SJSA1 (cell line): ENCODE data around the gene HIPK2. TPM values are rescaled to one million over a fixed set of nuclear protein-coding genes. Genes with fewer than 3 reads are reported as not detected.

Experiments used
- DNase-seq, 2 experiments: peaks; one replicate each; pipeline ENCODE4 v3.0.0-alpha.2; 2015 to 2020; ENCODE audit warnings: low spot score in 2 of 2, low read depth in 1 of 2
- H3K27ac ChIP-seq: fragments of 250-450 bp; sonication (Bioruptor Pico); 2 replicates; pipeline ENCODE4 v1.5.1; 2020; ENCODE audit warnings: mild to moderate bottlenecking, moderate library complexity
- H3K27me3 ChIP-seq: fragments of 250-450 bp; sonication (Bioruptor Pico); replicated peaks from 2 replicates; pipeline ENCODE4 v1.5.1; 2020; ENCODE audit warnings: mild to moderate bottlenecking, moderate library complexity
- H3K36me3 ChIP-seq: fragments of 250-450 bp; sonication (Bioruptor Pico); 2 replicates; pipeline ENCODE4 v1.5.1; 2020; ENCODE audit warnings: mild to moderate bottlenecking
- H3K4me1 ChIP-seq: fragments of 250-450 bp; sonication (Bioruptor Pico); replicated peaks from 2 replicates; pipeline ENCODE4 v1.6.1; 2021; ENCODE audit warnings: mild to moderate bottlenecking
- H3K4me3 ChIP-seq: fragments of 250-450 bp; sonication (Bioruptor Pico); 2 replicates; pipeline ENCODE4 v1.5.1; 2020; ENCODE audit warnings: mild to moderate bottlenecking
- H3K9me3 ChIP-seq: fragments of 250-450 bp; sonication (Bioruptor Pico); replicated peaks from 2 replicates; pipeline ENCODE4 v1.5.1; 2020; ENCODE audit warnings: mild to moderate bottlenecking
- total RNA-seq: library from RNA; depleted of rRNA; stranded (reverse); fragments of >200 nt; shearing (Covaris generic); gene quantifications from 2 replicates; pipeline ENCODE4 v1.2.3, GENCODE V29; 2014

HIPK2 gene
- total RNA-seq, 1 experiment from 2014 or later: 10.9 TPM

GRCh38 chr7:139650429-139651100 lies 127.2 kb downstream of the HIPK2 start:
- no peak for DNase-seq
- H3K27me3 ChIP-seq: no peaks in the 10 kb centered on the region
- no peak overlapping the region for H3K4me3 ChIP-seq
- no peak overlapping the region for H3K27ac ChIP-seq
- no peaks in the 10 kb centered on the region for H3K9me3 ChIP-seq
- H3K36me3 ChIP-seq: peaks cover 14% of the 10 kb centered on the region; the same call in 1 of the 2 replicates
- peaks cover 41% of the 10 kb centered on the region for H3K4me1 ChIP-seq

GRCh38 chr7:139648941-139649425 lies 128.8 kb downstream of the HIPK2 start:
- Histone ChIP-seq H3K27me3 (no peaks in the 10 kb centered on the region), H3K36me3 (peaks cover 15% of the 10 kb centered on the region; the same call in 1 of the 2 replicates), H3K4me1 (peaks cover 26% of the 10 kb centered on the region), H3K4me3 (no peak overlapping the region), H3K9me3 (no peaks in the 10 kb centered on the region), H3K27ac (no peak overlapping the region)
- DNase-seq: no peak

- Histone ChIP-seq H3K9me3 (no peaks in the 10 kb centered on the region), H3K36me3 (peaks cover 16% of the 10 kb centered on the region; the same call in 1 of the 2 replicates), H3K4me3 (no peak overlapping the region), H3K27ac (no peak overlapping the region), H3K27me3 (no peaks in the 10 kb centered on the region), H3K4me1 (peaks cover 25% of the 10 kb centered on the region)
- no peak for DNase-seq
These were observed 129.4 kb downstream of the HIPK2 start for GRCh38 chr7:139648391-139648861.

GRCh38 chr7:139647814-139648390 lies 129.9 kb downstream of the HIPK2 start:
- no peak for DNase-seq
- H3K4me3 ChIP-seq: no peak overlapping the region

GRCh38 chr7:139647085-139647484 lies 130.7 kb downstream of the HIPK2 start:
- Histone ChIP-seq H3K4me1 (peaks cover 15% of the 10 kb centered on the region), H3K9me3 (no peaks in the 10 kb centered on the region), H3K27ac (no peak overlapping the region), H3K27me3 (no peaks in the 10 kb centered on the region), H3K4me3 (no peak overlapping the region), H3K36me3 (peaks cover 15% of the 10 kb centered on the region; the same call in 1 of the 2 replicates)
- no peak for DNase-seq

More at GRCh38 chr7:139647814-139648390, 129.9 kb downstream of the HIPK2 start:
- H3K36me3 ChIP-seq: peaks cover 21% of the 10 kb centered on the region; the same call in 1 of the 2 replicates
- no peaks in the 10 kb centered on the region for H3K9me3 ChIP-seq
- peaks cover 22% of the 10 kb centered on the region for H3K4me1 ChIP-seq
- no peak overlapping the region for H3K27ac ChIP-seq
- H3K27me3 ChIP-seq: no peaks in the 10 kb centered on the region

- H3K36me3 ChIP-seq: peaks cover 15% of the 10 kb centered on the region; the same call in 1 of the 2 replicates
- no peak overlapping the region for H3K4me3 ChIP-seq
- H3K27ac ChIP-seq: no peak overlapping the region
- no peaks in the 10 kb centered on the region for H3K9me3 ChIP-seq
- DNase-seq: no peak
- H3K4me1 ChIP-seq: peaks cover 10% of the 10 kb centered on the region
- no peaks in the 10 kb centered on the region for H3K27me3 ChIP-seq
These were observed 131.2 kb downstream of the HIPK2 start for GRCh38 chr7:139646566-139646965.

GRCh38 chr7:139645572-139646523 lies 131.9 kb downstream of the HIPK2 start:
- peak; percentile 58 to 84 for DNase-seq
- peaks cover 15% of the 10 kb centered on the region; the same call in 1 of the 2 replicates for H3K36me3 ChIP-seq
- no peak overlapping the region for H3K27ac ChIP-seq
- H3K9me3 ChIP-seq: no peaks in the 10 kb centered on the region
- H3K4me3 ChIP-seq: no peak overlapping the region
- H3K27me3 ChIP-seq: no peaks in the 10 kb centered on the region
- peaks cover 4% of the 10 kb centered on the region; the same call in 1 of the 2 replicates for H3K4me1 ChIP-seq

- no peak for DNase-seq
- Histone ChIP-seq H3K36me3 (peaks cover 21% of the 10 kb centered on the region), H3K27ac (no peak overlapping the region), H3K4me1 (peaks cover 4% of the 10 kb centered on the region; the same call in 1 of the 2 replicates), H3K9me3 (no peaks in the 10 kb centered on the region), H3K4me3 (no peak overlapping the region), H3K27me3 (no peaks in the 10 kb centered on the region)
These were observed 133.7 kb downstream of the HIPK2 start for GRCh38 chr7:139643951-139644585.

- Histone ChIP-seq H3K27ac (no peak overlapping the region), H3K4me3 (no peak overlapping the region), H3K27me3 (no peaks in the 10 kb centered on the region), H3K4me1 (0 out of 2 replicates have a peak, but pooled peaks cover 3% of the 10 kb centered on the region), H3K9me3 (no peaks in the 10 kb centered on the region), H3K36me3 (peaks cover 21% of the 10 kb centered on the region)
- DNase-seq: no peak
These were observed 135.5 kb downstream of the HIPK2 start for GRCh38 chr7:139642283-139642682.

- Histone ChIP-seq H3K27ac (no peak overlapping the region), H3K4me3 (no peak overlapping the region), H3K27me3 (no peaks in the 10 kb centered on the region), H3K9me3 (no peaks in the 10 kb centered on the region), H3K36me3 (peaks cover 21% of the 10 kb centered on the region), H3K4me1 (no peaks in the 10 kb centered on the region)
- no peak for DNase-seq
These were observed 136.3 kb downstream of the HIPK2 start for GRCh38 chr7:139641337-139641992.

GRCh38 chr7:139640681-139641080 lies 137.1 kb downstream of the HIPK2 start:
- no peaks in the 10 kb centered on the region for H3K27me3 ChIP-seq
- H3K4me3 ChIP-seq: no peak overlapping the region
- no peak for DNase-seq
- no peaks in the 10 kb centered on the region for H3K4me1 ChIP-seq
- peaks cover 20% of the 10 kb centered on the region for H3K36me3 ChIP-seq
- no peak overlapping the region for H3K27ac ChIP-seq
- H3K9me3 ChIP-seq: no peaks in the 10 kb centered on the region

- Histone ChIP-seq H3K4me3 (no peak overlapping the region), H3K4me1 (no peaks in the 10 kb centered on the region), H3K9me3 (no peaks in the 10 kb centered on the region), H3K36me3 (peaks cover 18% of the 10 kb centered on the region), H3K27me3 (no peaks in the 10 kb centered on the region), H3K27ac (no peak overlapping the region)
- no peak for DNase-seq
These were observed 138.2 kb downstream of the HIPK2 start for GRCh38 chr7:139639563-139639962.
